ENCODE data around the gene OR9A4. TPM values are rescaled to one million over a fixed set of nuclear protein-coding genes. Genes with fewer than 3 reads are reported as not detected.

Gene OR9A4
- polyA plus RNA-seq, 2 of the 4 experiments (the other 2 are of a cell fraction), result not detected

DNA sequence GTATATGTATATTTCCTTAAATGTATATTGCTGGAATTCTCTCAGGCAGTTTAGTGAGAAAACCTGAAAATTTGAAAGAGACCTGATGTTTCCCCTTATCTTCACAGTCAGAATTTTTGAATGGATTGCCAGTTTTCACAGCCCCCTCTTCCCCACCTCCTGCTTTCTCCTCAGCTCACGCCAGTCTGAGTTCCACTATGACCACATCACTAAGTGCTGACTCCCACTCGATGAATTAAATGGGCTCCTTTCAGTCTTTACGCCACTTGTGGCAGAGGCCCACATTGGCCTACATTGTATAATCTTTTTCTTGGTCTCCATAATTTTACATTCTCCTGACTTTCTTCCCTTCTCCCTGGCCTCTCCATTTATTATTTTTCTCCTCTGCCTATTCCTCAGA is 33.7 kb downstream of the OR9A4 start:
- no peak for DNase-seq (ENCODE audit: low read depth in 1 of 2, low spot score in 1 of 2)
- no peak for FAIRE-seq
- no peaks in the 10 kb centered on the region for H3K9me3 ChIP-seq
- TF ChIP-seq, protein P1, sequence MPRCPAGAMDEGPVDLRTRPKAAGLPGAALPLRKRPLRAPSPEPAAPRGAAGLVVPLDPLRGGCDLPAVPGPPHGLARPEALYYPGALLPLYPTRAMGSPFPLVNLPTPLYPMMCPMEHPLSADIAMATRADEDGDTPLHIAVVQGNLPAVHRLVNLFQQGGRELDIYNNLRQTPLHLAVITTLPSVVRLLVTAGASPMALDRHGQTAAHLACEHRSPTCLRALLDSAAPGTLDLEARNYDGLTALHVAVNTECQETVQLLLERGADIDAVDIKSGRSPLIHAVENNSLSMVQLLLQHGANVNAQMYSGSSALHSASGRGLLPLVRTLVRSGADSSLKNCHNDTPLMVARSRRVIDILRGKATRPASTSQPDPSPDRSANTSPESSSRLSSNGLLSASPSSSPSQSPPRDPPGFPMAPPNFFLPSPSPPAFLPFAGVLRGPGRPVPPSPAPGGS (IDR thresholded peaks at IDR 0.05), result no peak
- TF ChIP-seq FOSL2 (IDR thresholded peaks at IDR 0.05), result no peak
- TF ChIP-seq FOSL2 (CRISPR knock-in tag; IDR thresholded peaks at IDR 0.05), result no peak
- no peak for TF ChIP-seq HOXA7 (CRISPR knock-in tag; IDR thresholded peaks at IDR 0.05)
- TF ChIP-seq RNF2 (IDR thresholded peaks at IDR 0.05; ENCODE audit: borderline replicate concordance, low read depth), result no peak
- TF ChIP-seq ZSCAN20 (CRISPR knock-in tag; IDR thresholded peaks at IDR 0.05), result no peak
- no peak for TF ChIP-seq RAD21 (conservative IDR thresholded peaks at IDR 0.05 in 1 of 2, IDR thresholded peaks at IDR 0.05 in 1 of 2)
- TF ChIP-seq, protein P2, sequence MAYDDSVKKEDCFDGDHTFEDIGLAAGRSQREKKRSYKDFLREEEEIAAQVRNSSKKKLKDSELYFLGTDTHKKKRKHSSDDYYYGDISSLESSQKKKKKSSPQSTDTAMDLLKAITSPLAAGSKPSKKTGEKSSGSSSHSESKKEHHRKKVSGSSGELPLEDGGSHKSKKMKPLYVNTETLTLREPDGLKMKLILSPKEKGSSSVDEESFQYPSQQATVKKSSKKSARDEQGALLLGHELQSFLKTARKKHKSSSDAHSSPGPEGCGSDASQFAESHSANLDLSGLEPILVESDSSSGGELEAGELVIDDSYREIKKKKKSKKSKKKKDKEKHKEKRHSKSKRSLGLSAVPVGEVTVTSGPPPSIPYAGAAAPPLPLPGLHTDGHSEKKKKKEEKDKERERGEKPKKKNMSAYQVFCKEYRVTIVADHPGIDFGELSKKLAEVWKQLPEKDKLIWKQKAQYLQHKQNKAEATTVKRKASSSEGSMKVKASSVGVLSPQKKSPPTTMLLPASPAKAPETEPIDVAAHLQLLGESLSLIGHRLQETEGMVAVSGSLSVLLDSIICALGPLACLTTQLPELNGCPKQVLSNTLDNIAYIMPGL (CRISPR knock-in tag; IDR thresholded peaks at IDR 0.05; ENCODE audit: borderline replicate concordance), result no peak
- TF ChIP-seq HOXB13 (CRISPR knock-in tag; IDR thresholded peaks at IDR 0.05; ENCODE audit: low read depth), result no peak
- TF ChIP-seq JUN (IDR thresholded peaks at IDR 0.05), result no peak
- no peak for TF ChIP-seq CHD4 (IDR thresholded peaks at IDR 0.05; ENCODE audit: borderline replicate concordance)
- no peak for TF ChIP-seq CHD2 (IDR thresholded peaks at IDR 0.05; ENCODE audit: low read length, partially characterized antibody)
- no peak for TF ChIP-seq ZC3H11A (IDR thresholded peaks at IDR 0.05)
- TF ChIP-seq, protein P3, sequence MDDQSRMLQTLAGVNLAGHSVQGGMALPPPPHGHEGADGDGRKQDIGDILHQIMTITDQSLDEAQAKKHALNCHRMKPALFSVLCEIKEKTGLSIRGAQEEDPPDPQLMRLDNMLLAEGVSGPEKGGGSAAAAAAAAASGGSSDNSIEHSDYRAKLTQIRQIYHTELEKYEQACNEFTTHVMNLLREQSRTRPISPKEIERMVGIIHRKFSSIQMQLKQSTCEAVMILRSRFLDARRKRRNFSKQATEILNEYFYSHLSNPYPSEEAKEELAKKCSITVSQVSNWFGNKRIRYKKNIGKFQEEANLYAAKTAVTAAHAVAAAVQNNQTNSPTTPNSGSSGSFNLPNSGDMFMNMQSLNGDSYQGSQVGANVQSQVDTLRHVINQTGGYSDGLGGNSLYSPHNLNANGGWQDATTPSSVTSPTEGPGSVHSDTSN (IDR thresholded peaks at IDR 0.05), result no peak
- WGBS (ENCODE audit: missing lambda C conversion rate), result 19% methylated on average over 3 of the region's 3 CpGs
- no peaks in the 10 kb centered on the region for H3K4me1 ChIP-seq
- ChIA-PET CTCF (interaction anchor here (0.6 kb wide), 1 partner anchor 19 kb away, joined by 3 read pairs; no protein-coding TSS in a partner anchor), POLR2A (no interaction called here)
- ATAC-seq, result no peak
- no peak overlapping the region for H3K4me3 ChIP-seq
- H3K4me2 ChIP-seq, result no peak overlapping the region
- no peak overlapping the region for H3K27ac ChIP-seq

DNA sequence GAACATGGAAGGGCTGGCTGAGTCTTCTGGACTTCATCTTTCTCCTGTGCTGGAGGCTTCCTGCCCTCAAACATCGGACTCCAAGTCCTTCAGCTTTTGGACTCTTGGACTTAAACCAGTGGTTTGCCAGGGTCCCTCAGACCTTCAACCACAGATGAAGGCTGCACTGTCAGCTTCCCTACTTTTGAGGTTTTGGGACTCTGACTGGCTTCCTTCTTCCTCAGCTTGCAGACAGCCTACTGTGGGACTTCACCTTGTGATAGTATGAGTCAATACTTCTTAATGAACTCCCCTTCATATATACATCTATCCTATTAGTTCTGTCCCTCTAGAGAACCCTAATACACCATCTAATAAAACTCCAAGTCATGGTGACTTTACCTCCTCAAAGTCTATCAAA is 34.6 kb downstream of the OR9A4 start:
- no peaks in the 10 kb centered on the region for H3K4me1 ChIP-seq
- ChIA-PET POLR2A (no interaction called here), CTCF (no interaction called here)
- DNase-seq (ENCODE audit: low read depth in 1 of 2, low spot score in 1 of 2), result no peak
- TF ChIP-seq, protein P4, sequence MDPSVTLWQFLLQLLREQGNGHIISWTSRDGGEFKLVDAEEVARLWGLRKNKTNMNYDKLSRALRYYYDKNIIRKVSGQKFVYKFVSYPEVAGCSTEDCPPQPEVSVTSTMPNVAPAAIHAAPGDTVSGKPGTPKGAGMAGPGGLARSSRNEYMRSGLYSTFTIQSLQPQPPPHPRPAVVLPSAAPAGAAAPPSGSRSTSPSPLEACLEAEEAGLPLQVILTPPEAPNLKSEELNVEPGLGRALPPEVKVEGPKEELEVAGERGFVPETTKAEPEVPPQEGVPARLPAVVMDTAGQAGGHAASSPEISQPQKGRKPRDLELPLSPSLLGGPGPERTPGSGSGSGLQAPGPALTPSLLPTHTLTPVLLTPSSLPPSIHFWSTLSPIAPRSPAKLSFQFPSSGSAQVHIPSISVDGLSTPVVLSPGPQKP (IDR thresholded peaks at IDR 0.05; ENCODE audit: low read depth, low read length), result no peak
- TF ChIP-seq ZNF302 (CRISPR knock-in tag; IDR thresholded peaks at IDR 0.05), result no peak
- TF ChIP-seq MAFK (IDR thresholded peaks at IDR 0.05; ENCODE audit: partially characterized antibody), result no peak
- no peak for TF ChIP-seq TFCP2L1 (CRISPR knock-in tag; IDR thresholded peaks at IDR 0.05)
- TF ChIP-seq PHF8 (IDR thresholded peaks at IDR 0.05; ENCODE audit: borderline replicate concordance, low read depth), result no peak
- 0% methylated on average over 1 of the region's 1 CpG for WGBS (ENCODE audit: missing lambda C conversion rate)
- no peak for ATAC-seq
- H3K4me3 ChIP-seq, result no peak overlapping the region
- no peaks in the 10 kb centered on the region for H3K9me3 ChIP-seq
- H3K4me2 ChIP-seq, result no peak overlapping the region
- FAIRE-seq, result no peak
- H3K27ac ChIP-seq, result no peak overlapping the region

DNA sequence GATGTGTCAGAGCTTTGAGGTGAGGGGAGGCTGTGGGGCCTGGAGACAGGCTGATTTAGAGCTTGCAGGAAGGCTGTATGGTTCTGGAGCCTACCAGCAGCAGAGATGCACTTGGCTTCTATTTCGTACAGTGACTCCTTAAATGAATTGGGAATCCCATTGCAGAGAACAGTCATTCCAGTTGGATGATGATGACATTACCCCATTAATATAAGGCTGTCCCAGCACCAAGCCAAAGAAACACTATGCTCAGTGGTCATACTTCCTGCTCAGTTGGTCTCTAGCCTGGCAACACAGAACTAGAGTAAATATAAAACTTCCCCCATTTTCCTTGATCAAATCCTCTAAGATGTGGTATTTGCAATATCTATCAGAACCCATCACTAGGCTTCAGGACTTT is 36.3 kb downstream of the OR9A4 start:
- FAIRE-seq (no peak), DNase-seq (ENCODE audit: low read depth in 1 of 2, low spot score in 1 of 2) (no peak), ATAC-seq (no peak)
- CTCF ChIA-PET, result no interaction called here
- TF ChIP-seq, protein P4 (IDR thresholded peaks at IDR 0.05; ENCODE audit: low read depth, low read length), result no peak
- TF ChIP-seq, protein P5, sequence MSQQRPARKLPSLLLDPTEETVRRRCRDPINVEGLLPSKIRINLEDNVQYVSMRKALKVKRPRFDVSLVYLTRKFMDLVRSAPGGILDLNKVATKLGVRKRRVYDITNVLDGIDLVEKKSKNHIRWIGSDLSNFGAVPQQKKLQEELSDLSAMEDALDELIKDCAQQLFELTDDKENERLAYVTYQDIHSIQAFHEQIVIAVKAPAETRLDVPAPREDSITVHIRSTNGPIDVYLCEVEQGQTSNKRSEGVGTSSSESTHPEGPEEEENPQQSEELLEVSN (IDR thresholded peaks at IDR 0.05; ENCODE audit: borderline replicate concordance, low read depth), result no peak
- TF ChIP-seq NPAS2 (CRISPR knock-in tag; IDR thresholded peaks at IDR 0.05; ENCODE audit: borderline replicate concordance), result no peak
- no peak for TF ChIP-seq JUNB (IDR thresholded peaks at IDR 0.05)
- TF ChIP-seq, protein P6, sequence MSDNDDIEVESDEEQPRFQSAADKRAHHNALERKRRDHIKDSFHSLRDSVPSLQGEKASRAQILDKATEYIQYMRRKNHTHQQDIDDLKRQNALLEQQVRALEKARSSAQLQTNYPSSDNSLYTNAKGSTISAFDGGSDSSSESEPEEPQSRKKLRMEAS (IDR thresholded peaks at IDR 0.05), result no peak
- no peak overlapping the region for H3K27ac ChIP-seq
- 28% methylated on average over 1 of the region's 1 CpG for WGBS (ENCODE audit: missing lambda C conversion rate)
- no peak overlapping the region for H3K4me2 ChIP-seq
- H3K4me1 ChIP-seq, result no peaks in the 10 kb centered on the region
- POLR2A ChIA-PET, result no interaction called here
- H3K4me3 ChIP-seq, result no peak overlapping the region
- no peaks in the 10 kb centered on the region for H3K9me3 ChIP-seq

Measured in A549 (cell line).